OCI-LY3 (cell line): Measurements from ENCODE around the gene TNFRSF1B.

ENCODE experiments used
- EZH2phosphoT487 ChIP-seq: fragments of 200-600 bp; shearing (Covaris generic); IDR thresholded peaks from 2 replicates; pipeline ENCODE4 v1.6.1; 2018; ENCODE audit warnings: antibody characterized with exemption, mixed run types, low read depth
- TF ChIP-seq, protein P1 (sequence below): fragments of 200-600, 300-600 bp; sonication (generic); IDR thresholded peaks from 2 replicates; pipeline ENCODE4 v1.5.1; 2014; ENCODE audit warnings: antibody characterized with exemption, low read length, low read depth

DNA sequence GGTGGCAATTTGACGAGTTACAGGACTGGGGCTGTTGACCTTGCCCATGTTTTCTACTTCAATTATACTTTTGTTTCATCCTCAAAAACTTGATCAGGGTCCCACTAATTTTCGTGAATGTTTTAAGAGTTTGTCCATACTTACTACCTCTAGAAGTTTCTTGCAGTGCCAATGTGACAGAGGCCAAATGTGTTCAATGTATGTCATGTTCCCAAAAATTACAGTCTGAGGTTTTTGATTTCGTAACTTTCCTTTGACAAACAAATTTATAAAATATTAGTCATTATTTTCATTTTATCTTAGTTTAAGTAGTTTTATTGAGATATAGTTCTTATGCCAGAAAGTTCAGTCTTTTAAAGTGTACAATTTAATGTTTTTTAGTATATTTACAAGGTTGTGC lies 78.3 kb downstream of the TNFRSF1B start:
- TF ChIP-seq, protein P1, sequence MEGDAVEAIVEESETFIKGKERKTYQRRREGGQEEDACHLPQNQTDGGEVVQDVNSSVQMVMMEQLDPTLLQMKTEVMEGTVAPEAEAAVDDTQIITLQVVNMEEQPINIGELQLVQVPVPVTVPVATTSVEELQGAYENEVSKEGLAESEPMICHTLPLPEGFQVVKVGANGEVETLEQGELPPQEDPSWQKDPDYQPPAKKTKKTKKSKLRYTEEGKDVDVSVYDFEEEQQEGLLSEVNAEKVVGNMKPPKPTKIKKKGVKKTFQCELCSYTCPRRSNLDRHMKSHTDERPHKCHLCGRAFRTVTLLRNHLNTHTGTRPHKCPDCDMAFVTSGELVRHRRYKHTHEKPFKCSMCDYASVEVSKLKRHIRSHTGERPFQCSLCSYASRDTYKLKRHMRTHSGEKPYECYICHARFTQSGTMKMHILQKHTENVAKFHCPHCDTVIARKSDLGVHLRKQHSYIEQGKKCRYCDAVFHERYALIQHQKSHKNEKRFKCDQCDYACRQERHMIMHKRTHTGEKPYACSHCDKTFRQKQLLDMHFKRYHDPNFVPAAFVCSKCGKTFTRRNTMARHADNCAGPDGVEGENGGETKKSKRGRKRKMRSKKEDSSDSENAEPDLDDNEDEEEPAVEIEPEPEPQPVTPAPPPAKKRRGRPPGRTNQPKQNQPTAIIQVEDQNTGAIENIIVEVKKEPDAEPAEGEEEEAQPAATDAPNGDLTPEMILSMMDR: no peak
- TF ChIP-seq EZH2phosphoT487: no peak
